SIG-M5 treated with dmso at 0.1 percent for 504 hours (cell line): ENCODE measurements around the gene ALOXE3.

Source experiments
- DNase-seq: peaks from one replicate; lab custom pipeline; 2025; ENCODE audit not compliant: unreplicated experiment; lab: John Stamatoyannopoulos, UW

ALOXE3 gene

DNA sequence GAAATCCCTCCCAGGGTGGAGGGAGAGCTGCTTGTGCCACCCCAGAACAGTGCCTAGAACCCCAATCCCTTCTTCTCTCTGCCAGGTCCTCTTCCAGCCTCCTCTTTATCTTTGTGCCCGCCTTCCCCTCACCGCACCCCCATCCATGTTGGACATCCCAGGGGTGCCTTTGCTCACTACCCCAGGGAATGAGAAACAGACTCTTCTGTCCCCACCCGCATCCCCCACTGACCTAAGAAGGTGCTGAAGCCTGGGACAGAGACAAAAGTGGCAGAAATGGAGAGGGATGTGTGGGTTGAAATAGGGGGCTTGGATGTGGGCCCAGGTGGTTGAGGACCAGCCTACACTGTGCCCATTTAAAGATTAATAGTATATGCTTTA is 62.5 kb downstream of the ALOXE3 start:
- DNase-seq: no peak

DNA sequence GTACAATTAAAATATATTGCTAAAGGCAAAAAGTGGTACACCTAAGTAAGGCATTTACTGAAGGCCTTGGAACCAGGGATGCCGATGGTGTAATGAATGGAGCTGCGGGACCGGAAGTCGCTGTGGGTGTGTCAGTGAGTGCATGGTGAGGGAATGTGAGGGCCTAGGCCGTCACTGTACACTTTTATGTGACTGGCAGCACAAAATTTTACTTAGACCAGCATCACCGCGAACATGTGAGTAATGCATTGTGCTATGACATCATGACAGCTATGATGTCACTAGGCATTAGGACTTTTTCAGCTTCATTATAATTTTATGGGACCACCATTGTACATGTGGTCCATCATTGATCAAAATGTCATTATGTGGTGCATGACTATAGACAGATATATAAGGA is 64.7 kb downstream of the ALOXE3 start:
- no peak for DNase-seq

DNA sequence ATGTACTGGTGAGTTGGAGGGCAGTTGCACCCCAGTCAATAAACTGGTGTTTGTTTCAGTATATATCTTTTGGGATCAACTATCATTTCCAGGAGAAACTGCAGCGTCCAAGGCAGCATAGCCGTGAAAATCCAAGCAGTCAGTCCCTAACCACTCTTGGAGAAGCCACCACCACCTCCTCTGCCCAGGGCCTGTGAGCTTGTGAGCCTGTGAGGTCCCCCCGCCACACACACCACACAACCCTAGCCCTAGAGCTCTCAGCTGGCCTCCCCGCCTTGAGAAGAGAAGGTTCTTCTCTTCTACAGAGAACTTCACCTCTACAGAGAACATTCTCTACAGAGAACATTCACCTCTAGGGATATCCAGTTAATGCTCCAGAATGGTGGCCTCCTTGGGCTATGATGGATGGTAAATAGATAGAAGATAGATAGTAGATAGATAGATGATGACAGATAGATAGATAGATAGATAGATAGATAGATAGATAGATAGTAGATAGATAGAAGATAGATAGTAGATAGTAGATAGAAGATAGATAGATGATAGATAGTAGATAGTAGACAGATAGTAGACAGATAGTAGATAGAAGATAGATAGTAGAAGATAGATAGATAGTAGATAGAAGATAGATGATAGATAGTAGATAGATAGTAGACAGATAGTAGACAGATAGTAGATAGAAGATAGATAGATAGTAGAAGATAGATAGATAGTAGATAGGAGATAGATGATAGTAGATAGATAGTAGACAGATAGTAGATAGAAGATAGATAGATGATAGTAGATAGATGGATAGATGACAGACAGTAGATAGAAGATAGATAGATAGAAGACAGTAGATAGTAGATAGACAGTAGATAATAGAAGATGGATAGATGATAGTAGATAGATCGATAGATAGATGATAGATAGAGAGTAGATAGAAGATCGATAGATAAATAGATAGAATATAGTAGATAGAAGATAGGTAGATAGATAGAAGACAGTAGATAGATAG is 65.8 kb downstream of the ALOXE3 start:
- DNase-seq: no peak

DNA sequence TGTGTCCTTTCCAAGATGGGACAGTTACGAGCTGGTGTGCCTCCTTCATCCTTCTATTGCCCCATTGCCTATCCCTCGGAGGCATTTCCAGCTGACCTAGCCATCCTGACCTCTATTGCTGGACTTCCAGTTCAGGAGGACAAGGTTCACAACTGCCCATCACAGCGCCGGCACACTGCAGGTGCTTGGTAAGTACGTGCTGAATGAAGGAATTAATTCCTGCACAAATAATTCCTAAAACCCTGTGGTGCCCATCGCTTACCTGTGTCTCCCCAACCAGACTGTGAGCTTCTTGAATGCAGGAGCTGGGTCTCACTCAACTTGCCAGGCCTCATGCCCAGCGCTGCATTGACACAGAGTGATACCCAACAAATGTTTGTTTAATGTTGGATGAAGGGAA is 66.5 kb downstream of the ALOXE3 start:
- DNase-seq: no peak

DNA sequence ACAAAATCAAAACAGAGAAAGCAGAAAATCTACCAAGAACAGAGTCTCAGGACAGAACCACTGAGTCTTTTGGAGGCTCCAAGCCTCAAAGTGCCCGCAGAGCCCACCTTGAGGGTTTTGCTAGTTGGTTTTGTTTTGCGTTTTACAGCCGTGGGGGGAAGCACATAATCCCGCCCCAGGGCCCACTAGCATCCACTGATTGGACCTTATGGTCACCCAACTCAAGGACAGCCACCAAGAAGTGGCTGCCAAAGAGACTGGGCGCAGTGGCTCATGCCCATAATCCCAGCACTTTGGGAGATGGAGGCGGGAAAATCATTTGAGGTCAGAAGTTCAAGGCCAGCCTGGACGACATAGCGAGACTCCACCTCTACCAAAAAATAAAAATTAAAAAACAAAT is 69.6 kb downstream of the ALOXE3 start:
- no peak for DNase-seq

DNA sequence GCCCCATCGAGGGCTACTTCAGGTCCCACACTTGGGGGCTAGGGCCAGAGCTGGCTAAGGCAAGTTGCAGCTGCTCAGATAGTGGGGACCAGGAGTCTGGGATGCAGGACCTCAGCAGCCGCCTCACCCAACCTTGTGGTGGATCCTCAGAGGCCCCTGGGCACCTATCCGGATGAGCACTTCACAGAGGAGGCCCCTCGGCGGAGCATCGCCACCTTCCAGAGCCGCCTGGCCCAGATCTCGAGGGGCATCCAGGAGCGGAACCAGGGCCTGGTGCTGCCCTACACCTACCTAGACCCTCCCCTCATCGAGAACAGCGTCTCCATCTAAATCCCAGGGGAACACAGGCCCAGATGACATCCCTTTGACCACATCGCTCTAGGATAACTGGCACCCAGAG is 70.1 kb downstream of the ALOXE3 start:
- DNase-seq: no peak

DNA sequence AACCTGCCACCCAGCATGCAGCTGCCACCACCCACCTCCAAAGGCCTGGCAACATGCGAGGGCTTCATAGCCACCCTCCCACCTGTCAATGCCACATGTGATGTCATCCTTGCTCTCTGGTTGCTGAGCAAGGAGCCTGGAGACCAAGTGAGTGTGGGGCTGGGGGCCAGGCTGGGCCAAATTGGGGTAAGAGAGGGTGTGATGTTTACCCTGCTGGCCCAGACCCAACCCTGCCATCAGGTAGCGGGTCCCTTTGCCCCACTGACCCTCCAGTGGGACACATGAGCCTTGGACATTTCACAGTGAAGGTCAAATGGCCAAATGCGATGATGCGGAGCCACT is 70.6 kb downstream of the ALOXE3 start:
- DNase-seq: no peak

DNA sequence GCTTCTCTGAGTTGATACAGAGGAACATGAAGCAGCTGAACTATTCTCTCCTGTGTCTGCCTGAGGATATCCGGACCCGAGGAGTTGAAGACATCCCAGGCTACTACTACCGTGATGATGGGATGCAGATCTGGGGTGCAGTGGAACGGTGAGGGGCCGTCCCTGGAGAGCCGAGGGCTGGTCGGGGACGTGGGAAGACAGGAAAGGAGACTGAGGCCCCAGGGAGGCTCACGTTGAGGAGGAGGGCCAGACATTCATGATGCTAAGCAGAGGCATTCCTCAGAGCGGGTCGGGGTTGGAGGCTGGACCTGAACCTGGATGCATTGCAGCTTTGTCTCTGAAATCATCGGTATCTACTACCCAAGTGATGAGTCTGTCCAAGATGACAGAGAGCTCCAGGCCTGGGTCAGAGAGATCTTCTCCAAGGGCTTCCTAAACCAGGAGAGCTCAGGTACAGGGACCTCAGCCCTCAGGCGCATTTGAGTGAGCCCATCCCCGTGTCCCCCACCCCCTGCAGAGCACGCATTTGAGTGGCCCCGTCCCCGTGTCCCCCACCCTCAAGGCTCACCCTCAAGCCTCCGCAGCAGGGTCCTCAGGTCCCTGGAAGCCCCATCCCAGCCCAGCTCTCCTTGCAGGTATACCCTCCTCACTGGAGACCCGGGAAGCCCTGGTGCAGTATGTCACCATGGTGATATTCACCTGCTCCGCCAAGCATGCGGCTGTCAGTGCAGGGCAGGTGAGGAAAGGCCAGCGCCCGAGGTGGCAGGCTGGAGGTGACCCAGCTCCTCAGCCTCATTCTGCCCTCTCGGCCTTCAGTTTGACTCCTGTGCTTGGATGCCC is 71.2 kb downstream of the ALOXE3 start:
- DNase-seq: no peak

DNA sequence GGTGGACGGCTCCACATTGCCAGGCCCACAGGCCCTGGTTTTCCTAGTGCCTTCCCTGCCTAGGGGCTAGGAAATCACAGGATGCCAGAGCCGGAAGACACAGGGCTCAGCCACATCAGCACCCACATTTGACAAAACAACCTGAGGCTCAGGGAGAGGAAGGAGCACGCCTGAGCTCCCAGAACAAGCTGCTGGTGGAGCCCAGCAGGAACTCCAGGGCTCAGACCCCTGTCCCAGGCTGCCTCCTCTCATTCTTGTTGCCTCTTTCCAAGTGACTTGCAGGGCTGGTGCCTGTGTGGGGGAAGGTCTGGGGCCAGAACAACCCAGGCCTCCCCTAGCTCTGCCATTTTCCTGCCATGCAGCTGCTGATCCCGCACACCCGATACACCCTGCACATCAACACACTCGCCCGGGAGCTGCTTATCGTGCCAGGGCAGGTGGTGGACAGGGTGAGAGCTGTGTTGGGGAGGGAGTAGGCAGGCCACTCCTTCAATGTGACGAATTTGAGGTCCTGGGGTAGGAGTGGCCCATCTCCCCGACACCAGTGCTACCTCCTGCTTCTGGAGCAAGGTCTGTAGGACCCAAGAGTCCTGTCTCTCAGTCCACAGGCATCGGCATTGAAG is 71.9 kb downstream of the ALOXE3 start:
- DNase-seq: no peak
